ENCODE data around the gene COBL. TPM values are rescaled to one million over a fixed set of nuclear protein-coding genes. Genes with fewer than 3 reads are reported as not detected.

Gene COBL
- total and polyA plus RNA-seq, 2 of the 4 experiments (the other 2 are of a cell fraction), result under 0.01 TPM; not detected in 1

GRCh38 chr7:51180092-51180491 is 136.5 kb downstream of the COBL start:
- H2BK15ac ChIP-seq (ENCODE audit: low read depth, low read length), result no peak overlapping the region
- dilution Hi-C loops (cut with HindIII; ENCODE audit: low sequenced_read_pairs, unreplicated experiment), result no loop called here

More at GRCh38 chr7:51180092-51180491, 136.5 kb downstream of the COBL start:
- Histone ChIP-seq H3K56ac (ENCODE audit: extremely low read depth, insufficient read depth, low read length) (no peak overlapping the region), H2BK120ac (ENCODE audit: low read depth, low read length) (no peak overlapping the region), H3K4me3 (ENCODE audit: insufficient read depth, low read depth, low read length) (no peak overlapping the region), H3K23ac (ENCODE audit: low read depth, low read length) (no peak overlapping the region), H3K18ac (ENCODE audit: low read depth, low read length) (no peak overlapping the region), H4K20me1 (ENCODE audit: insufficient read depth, low read length) (no peaks in the 10 kb centered on the region), H3K4me2 (ENCODE audit: low read depth, low read length) (no peak overlapping the region), H2BK5ac (ENCODE audit: low read depth, low read length, poor library complexity, severe bottlenecking) (no peak overlapping the region), H3K14ac (replicated peaks; ENCODE audit: low read depth, low read length) (no peak overlapping the region), H3K9me3 (ENCODE audit: control insufficient read depth, insufficient read depth, low read length) (no peaks in the 10 kb centered on the region), H3K9ac (ENCODE audit: low read depth, low read length) (no peak overlapping the region), H3K27ac (ENCODE audit: insufficient read depth, low read length) (no peak overlapping the region), H4K5ac (ENCODE audit: low read depth, low read length) (no peak overlapping the region), H3K27me3 (ENCODE audit: control insufficient read depth, insufficient read depth, low read length) (no peaks in the 10 kb centered on the region), H3K4me1 (ENCODE audit: control insufficient read depth, insufficient read depth, low read length) (no peaks in the 10 kb centered on the region), H3K4ac (ENCODE audit: low read depth, low read length) (no peak overlapping the region), H3K9me1 (ENCODE audit: insufficient read depth, low read length) (no peaks in the 10 kb centered on the region), H2AK5ac (ENCODE audit: low read depth, low read length) (no peak overlapping the region), H4K8ac (ENCODE audit: low read depth in 2 of 2, low read length in 2 of 2) (no peak overlapping the region), H2AK9ac (replicated peaks; ENCODE audit: low read depth, low read length, poor library complexity) (no peak overlapping the region), H2BK20ac (ENCODE audit: low read depth, low read length) (no peak overlapping the region), H3K79me1 (ENCODE audit: low read depth in 1 of 2, low read length in 2 of 2) (no peaks in the 10 kb centered on the region), H3K36me3 (ENCODE audit: control insufficient read depth, insufficient read depth, low read length) (no peaks in the 10 kb centered on the region), H4K91ac (ENCODE audit: insufficient read depth, low read depth, low read length) (no peak overlapping the region), H2AFZ (replicated peaks; ENCODE audit: low read length, poor library complexity) (no peak overlapping the region)
- in situ Hi-C loops (cut with MboI; ENCODE audit: low sequenced_read_pairs) (no loop called here), intact Hi-C loops (cut with micrococcal nuclease) (no loop called here)
- WGBS, 2 experiments (ENCODE audit: extremely low coverage in 2 of 2, insufficient read length in 1 of 2), result 60% methylated on average over 1 of the region's 4 CpGs; no CpG with 5 or more reads in 1 of the 2 experiments
- CTCF ChIA-PET, result no interaction called here
- BruUV-seq (replicated peaks), result no TSS peak
- no peak for ATAC-seq (ENCODE audit: low read depth)
- no peak for DNase-seq
- POLR2A ChIA-PET (ENCODE audit: unreplicated experiment), result no interaction called here
- TF ChIP-seq MAFK (IDR thresholded peaks at IDR 0.05; ENCODE audit: low read depth, low read length), result peak; percentile 25; the same call in 1 of the 2 replicates
- TF ChIP-seq, protein P1, sequence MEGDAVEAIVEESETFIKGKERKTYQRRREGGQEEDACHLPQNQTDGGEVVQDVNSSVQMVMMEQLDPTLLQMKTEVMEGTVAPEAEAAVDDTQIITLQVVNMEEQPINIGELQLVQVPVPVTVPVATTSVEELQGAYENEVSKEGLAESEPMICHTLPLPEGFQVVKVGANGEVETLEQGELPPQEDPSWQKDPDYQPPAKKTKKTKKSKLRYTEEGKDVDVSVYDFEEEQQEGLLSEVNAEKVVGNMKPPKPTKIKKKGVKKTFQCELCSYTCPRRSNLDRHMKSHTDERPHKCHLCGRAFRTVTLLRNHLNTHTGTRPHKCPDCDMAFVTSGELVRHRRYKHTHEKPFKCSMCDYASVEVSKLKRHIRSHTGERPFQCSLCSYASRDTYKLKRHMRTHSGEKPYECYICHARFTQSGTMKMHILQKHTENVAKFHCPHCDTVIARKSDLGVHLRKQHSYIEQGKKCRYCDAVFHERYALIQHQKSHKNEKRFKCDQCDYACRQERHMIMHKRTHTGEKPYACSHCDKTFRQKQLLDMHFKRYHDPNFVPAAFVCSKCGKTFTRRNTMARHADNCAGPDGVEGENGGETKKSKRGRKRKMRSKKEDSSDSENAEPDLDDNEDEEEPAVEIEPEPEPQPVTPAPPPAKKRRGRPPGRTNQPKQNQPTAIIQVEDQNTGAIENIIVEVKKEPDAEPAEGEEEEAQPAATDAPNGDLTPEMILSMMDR (conservative IDR thresholded peaks at IDR 0.05; ENCODE audit: low read depth, low read length), result no peak

All from IMR-90 (cell line).